SU-DHL-6 (cell line): ENCODE results near the gene CLDN1.

Experiments
- EZH2phosphoT487 ChIP-seq: fragments of 200-600 bp; sonication (generic), shearing (Covaris generic); conservative IDR thresholded peaks from 2 replicates; pipeline ENCODE4 v1.6.1; 2018; ENCODE audit warnings: mild to moderate bottlenecking, antibody characterized with exemption, low read length, moderate library complexity, mixed read lengths
- TF ChIP-seq, protein P1 (sequence below): fragments of 200-600 bp; sonication (generic); IDR thresholded peaks from one replicate; pipeline ENCODE4 v1.5.1; 2017; ENCODE audit warnings: antibody characterized with exemption, mild to moderate bottlenecking, low read length, moderate library complexity; ENCODE audit not compliant: insufficient read depth, poor library complexity, severe bottlenecking

DNA sequence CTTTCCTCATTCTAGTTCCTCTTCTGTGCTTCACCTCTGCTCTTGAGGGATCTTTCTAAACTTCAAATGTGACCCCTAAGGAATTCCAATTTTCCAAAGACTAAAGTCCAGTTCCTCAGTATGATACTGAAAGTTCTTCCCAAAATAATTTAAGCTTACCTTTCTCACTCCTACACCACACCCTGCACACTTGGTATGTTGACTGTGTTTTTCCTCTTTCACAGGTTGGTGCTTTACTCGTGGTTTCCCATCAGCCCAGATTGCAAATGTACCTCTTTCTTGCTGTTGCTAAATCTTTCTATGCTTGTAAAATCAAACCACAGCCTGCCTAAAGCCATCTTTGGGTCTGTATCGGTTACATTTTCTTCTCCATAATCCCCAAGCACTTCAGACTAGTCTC lies 35.2 kb upstream of the CLDN1 start:
- TF ChIP-seq, protein P1, sequence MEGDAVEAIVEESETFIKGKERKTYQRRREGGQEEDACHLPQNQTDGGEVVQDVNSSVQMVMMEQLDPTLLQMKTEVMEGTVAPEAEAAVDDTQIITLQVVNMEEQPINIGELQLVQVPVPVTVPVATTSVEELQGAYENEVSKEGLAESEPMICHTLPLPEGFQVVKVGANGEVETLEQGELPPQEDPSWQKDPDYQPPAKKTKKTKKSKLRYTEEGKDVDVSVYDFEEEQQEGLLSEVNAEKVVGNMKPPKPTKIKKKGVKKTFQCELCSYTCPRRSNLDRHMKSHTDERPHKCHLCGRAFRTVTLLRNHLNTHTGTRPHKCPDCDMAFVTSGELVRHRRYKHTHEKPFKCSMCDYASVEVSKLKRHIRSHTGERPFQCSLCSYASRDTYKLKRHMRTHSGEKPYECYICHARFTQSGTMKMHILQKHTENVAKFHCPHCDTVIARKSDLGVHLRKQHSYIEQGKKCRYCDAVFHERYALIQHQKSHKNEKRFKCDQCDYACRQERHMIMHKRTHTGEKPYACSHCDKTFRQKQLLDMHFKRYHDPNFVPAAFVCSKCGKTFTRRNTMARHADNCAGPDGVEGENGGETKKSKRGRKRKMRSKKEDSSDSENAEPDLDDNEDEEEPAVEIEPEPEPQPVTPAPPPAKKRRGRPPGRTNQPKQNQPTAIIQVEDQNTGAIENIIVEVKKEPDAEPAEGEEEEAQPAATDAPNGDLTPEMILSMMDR, result no peak
- TF ChIP-seq EZH2phosphoT487, result no peak
